ENCODE data around the gene ZP2. TPM values are rescaled to one million over a fixed set of nuclear protein-coding genes. Genes with fewer than 3 reads are reported as not detected.

ZP2 gene
- total RNA-seq, 4 donors from 2014 or later, result 0.63 TPM; not detected in 3

- H3K9me3 ChIP-seq, result no peaks in the 10 kb centered on the region
- no peak within 1 kb of the TSS for H3K4me3 ChIP-seq (replicated peaks in 1 of 3)
- DNase-seq, result peak; percentile 82 to 85
- TF ChIP-seq POLR2A (IDR thresholded peaks at IDR 0.05), result no peak
- TF ChIP-seq CTCF (IDR thresholded peaks at IDR 0.05), result peak in 1 of 6 experiments; percentile 12
- intact Hi-C loops (cut with DNase I), result loop anchor here (10.0 kb wide), 1 partner anchor 374 kb away; no protein-coding TSS in a partner anchor
- H3K36me3 ChIP-seq, result no peaks in the 10 kb centered on the region
- no peaks in the 10 kb centered on the region for H3K27me3 ChIP-seq
- WGBS, 2 donors, result 12 to 15% methylated on average over 8 of the region's 8 CpGs
- H3K27ac ChIP-seq, result peak within 1 kb of the TSS; percentile 45 to 48 (median 48)
- H3K4me1 ChIP-seq, result peaks cover 6 to 8% of the 10 kb centered on the region in 2 donors
These were observed 60.9 kb downstream of the ZP2 start, which contains the start of gene DNAH3 for GRCh38 chr16:21150375-21151001. Gene DNAH3 (minus strand): TSS chr16:21150846. CDS start chr16:21150319, 527 bp downstream.

Other genes starting within 250 kb of the ZP2 start
- gene DNAH3, start 60.7 kb downstream of the ZP2 start, total RNA-seq, result under 1 TPM in 1 of 4 donors, not detected in 3; 0.15 TPM
- 10 to 100 TPM; 23.0 to 84.0 (median 68.2) TPM for gene LDAF1, start 52.9 kb downstream of the ZP2 start, total RNA-seq
- not detected for gene ANKS4B, start 22.1 kb upstream of the ZP2 start, total RNA-seq
- gene CRYM, start 66.7 kb upstream of the ZP2 start, total RNA-seq, result under 1 TPM in 1 of 4 donors, not detected in 3; 0.81 TPM